HG02798 (cell line): ENCODE results near the gene AP5B1.

Source experiments
- ATAC-seq: cut with Tn5 transposase; IDR thresholded peaks from one replicate; pipeline ENCODE4 v1.9.1; 2021; ENCODE audit warnings: mild to moderate bottlenecking; ENCODE audit not compliant: unreplicated experiment, poor library complexity

The AP5B1 gene, protein sequence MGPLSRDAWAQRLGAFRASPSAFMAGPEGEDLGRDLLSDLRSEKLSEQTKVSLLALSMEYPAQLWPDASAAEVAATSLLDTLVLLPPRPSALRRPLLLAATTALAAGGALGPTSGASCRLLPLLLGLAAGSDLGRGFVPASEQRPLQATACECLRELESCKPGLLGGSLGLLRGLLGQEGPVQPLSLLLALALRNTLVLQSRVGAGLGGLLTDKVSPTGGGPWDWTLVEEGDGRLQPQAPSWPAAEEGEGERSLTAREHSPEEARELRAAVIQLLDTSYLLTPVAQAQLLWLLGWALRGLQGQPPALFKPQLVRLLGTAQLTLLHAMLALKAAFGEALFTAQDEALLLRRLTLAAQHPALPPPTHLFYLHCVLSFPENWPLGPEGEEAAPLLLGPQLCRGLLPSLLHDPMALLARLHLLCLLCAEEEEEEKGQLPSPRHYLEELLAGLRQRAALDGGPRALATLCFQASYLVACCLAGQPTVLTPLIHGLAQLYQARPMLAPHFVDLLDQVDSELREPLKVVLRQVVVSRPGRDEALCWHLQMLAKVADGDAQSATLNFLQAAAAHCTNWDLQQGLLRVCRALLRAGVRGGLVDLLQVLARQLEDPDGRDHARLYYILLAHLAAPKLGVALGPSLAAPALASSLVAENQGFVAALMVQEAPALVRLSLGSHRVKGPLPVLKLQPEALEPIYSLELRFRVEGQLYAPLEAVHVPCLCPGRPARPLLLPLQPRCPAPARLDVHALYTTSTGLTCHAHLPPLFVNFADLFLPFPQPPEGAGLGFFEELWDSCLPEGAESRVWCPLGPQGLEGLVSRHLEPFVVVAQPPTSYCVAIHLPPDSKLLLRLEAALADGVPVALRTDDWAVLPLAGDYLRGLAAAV

DNA sequence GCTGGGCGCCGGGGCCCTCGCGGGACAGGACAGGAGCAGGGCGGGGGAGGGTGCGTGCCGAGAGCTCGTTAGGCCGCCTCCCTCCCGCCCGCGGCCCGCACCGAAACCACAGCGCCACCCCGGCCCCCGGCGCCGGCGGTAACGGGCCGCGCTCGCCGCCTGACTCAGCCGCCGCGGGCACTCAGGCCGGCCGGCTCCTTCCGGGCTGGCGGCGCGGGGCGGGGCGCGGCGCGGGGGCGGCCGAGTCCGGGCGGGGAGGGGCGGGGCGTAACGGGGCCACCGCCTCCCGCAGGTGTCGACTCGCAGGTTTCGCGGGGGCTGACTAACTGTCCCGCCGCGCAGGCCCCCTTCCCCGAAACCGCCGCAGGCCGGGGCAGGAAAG, at the start of gene AP5B1:
Gene AP5B1, minus strand, starts transcription at position 207 of the 382 bp plus-strand sequence. CDS start 385 bp downstream, outside the sequence.
- peak; percentile 71 for ATAC-seq

GRCh38 chr11:65829459-65829858, 48.7 kb upstream of the AP5B1 start:
- ATAC-seq: no peak

DNA sequence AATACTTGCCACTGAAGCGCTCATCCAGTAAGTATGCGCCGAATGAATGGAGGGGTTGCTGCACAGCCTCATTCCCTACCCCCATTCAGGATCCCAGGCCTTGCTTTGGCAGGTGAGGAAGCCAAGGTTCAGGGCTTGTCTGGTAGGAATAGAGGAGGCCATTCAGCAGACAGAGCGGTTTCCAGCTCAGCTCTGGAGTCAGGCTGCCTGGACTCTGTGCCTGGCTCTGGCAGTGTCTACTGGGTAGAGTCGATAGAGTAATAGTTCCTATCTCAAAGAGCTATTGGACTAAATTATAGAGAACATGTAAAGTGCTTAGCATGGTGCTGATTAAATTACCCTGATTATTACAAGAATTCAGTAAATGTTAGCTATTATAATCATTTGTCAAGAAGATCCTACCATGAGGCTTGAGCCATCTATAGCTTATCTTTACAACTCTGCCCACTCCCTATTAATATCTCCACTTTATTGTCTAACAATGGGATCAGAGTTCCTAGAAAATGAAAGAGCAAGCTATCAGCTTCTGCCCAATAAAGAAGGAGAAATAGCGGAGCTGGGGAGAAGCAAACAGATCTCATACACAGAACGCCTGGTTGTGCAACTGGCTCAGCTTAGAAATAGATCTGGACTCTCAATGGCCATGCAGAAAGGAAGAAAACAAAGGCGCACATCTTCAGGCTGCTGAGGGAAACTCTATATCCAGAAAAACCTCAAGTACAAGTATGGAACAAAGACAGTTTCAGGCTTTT, 46.4 kb upstream of the AP5B1 start:
- no peak for ATAC-seq

DNA sequence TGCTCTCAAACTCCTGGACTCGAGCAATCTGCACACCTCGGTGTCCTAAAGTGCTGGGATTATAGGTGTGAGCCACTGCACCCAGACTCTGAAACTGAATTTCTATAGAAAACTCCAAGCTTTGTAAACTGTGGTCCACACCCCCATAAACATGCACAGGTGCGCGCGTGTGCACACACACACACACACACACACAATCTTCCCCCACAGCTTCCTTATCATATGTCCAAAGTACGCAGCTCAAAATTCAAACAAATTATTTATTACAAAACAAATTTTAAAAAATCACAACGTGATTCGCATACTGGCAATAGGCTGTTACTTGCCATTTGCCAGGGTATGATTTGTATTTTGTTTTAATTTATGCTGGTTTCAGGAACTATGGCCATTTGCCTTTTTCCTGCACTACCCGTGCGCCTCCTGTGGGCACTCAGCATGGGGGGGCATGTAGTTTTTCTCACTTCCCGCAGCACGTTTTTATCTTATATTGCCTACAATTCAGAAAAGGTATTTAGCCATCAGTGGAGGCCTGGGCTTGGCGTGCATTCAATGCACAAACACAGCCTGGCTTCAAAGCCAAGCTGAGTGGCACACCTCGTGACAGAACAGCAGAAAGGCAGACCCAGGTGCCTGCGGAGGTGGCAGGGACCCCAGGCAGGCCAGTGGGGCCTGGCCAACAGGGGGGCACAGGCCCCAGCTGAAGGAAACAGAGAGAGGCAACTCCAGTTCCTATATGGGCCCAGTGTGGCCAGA, 42.2 kb upstream of the AP5B1 start:
- no peak for ATAC-seq

DNA sequence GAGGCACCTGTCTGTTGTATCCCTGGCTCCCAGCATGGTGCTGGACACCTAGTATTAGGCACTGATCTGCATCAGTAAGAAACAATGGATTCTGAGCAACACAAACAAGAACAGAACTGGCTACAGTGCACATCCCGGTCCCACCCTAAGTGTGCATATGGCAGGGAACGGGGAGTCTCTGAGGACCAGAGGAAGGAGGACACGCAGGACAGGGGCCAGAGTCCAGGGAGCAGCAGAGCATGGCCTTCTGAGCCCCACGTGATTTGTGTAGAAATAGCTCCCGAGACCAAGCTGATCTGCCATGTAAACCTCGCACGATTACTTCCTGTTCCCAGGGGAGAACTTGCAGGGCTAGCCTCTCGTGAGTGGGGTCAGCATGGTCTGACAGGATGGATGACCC, 40.3 kb upstream of the AP5B1 start:
- no peak for ATAC-seq

DNA sequence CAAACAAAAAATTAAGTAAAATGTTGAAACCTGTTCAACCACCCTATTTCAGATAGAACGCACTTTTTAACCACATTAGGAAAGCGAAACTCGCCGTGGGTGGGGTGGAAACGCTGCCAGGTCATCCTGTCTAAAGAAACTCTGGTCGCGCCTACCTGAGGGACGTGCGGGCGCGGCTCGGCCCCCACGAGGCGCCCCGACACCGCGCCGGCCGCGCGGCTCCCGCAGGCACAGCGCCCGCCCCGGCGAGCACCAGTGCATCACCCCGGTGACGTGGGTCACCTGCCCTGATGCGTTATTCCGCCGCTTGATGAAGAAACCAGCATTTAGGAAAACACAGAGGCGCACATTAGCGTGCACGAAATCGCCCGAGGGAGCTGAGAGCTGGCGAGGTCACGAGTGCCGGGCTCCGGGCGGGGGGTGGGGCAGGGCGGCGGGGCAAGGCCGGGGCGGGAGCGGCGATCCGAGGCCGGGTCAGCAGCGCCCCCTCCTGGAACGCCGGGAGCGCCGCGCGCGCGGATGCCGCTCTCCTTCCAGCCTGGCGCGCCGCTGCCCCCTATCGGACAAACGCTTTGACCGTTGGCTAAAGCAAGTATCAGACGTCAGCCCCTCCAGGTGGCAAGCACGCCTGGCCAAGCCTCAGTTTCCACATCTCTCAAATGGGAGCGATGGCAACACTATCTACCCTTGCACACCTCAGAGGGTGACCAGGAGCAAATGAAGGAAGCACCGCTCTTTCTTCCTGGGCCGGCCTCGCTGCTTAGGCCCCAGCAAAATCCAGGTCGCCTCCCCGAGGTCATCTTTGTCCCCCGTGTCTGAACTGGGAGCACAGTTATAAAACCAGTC, 37.3 kb upstream of the AP5B1 start:
- ATAC-seq: peak; percentile 91

- ATAC-seq: no peak
These were observed 36.6 kb upstream of the AP5B1 start for GRCh38 chr11:65817312-65817834.

DNA sequence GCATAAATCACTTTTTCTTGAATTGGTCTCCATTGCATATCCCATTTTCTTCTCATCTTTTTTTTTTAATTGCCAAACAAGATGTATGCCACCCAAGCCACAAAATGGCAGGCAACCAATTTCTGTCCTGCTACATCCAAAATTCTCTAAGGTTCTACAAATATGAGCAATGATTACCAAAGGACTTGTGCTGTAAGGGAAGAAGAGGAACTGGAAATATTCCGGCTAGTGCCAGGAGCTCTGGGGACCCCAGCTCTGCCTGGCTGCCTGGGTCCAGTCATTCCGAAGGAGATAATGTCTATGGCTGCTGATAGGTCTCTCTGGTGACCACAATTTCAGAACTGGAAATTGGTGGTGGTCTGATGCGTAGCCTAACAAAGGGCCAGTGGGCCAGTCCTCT, 35.9 kb upstream of the AP5B1 start:
- no peak for ATAC-seq

GRCh38 chr11:65814986-65815565, 34.3 kb upstream of the AP5B1 start:
- ATAC-seq: no peak

DNA sequence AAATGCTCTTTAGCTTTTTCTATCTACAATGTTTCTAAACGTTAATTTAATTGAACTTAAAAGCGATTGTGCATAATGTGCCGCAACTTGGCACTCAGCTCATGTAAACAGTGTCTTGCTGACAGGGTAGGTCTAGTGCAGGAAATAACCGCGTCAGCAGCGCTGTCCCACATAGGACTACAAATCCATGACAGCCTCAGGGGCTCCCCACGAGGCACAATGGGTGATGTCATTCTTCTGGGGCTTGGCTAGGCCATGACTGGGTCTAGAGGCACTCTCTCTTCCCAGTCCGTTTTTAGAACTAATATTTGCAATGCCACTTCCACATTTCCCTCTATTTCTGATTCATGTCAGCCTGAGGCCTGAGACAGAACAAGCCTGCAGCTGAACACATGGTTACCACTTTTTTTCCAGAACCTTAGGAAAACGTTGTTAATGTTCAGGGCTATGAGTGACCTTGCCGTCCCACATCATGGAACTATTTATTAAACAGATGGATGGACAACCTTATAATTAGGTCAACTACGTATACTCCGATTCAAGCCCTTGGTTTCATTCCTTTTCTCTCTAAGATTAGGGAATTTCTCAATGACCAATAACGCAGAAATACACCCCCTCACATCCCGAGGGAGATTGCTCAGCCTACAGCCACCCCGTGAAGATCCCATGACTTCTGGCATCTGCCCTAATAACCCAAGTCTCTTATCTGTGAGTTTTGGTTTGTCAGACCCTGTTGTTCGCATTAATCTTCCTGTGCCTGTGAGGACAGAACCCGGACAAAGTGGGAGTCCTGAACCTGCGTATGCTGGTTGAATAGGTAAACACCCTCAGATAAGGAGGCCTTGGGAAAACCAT, 33.6 kb upstream of the AP5B1 start:
- no peak for ATAC-seq

GRCh38 chr11:65811764-65812475, 31.1 kb upstream of the AP5B1 start:
- no peak for ATAC-seq

DNA sequence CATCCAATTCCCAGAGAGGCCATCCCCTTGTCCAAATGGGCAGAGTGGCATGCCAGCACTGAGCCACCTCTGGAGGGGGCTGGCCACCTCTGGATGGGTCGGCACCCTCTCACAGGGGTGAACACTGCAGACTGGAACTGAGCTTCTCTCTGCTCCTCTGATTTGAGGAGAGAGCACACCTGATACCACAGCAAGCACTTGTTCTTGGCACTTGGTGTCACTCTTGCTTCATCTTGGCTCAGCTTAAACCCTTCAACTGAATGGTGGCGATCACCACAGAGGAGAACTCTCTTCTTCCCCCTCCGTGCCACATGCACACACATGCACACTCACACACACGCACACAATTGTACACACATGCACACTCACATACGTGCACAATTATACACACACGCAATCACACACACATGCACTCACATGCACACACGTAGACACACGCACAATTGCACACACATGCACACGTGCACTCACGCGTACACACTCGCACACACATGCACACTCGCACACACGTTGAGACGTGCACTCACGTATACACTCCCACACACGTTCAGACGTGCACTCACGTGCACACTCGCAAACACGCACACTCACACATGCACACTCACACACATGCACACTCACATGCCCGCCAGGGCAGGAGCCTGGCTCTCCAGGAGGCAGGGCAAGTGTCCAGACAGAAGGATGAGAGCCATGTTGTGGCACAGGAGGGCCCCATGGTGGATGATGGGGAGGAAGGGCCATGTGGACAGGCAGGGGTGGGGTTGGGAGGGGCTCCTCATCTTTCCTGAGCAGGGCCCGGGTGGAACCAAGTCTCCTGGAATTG, 29.5 kb upstream of the AP5B1 start:
- ATAC-seq: no peak

DNA sequence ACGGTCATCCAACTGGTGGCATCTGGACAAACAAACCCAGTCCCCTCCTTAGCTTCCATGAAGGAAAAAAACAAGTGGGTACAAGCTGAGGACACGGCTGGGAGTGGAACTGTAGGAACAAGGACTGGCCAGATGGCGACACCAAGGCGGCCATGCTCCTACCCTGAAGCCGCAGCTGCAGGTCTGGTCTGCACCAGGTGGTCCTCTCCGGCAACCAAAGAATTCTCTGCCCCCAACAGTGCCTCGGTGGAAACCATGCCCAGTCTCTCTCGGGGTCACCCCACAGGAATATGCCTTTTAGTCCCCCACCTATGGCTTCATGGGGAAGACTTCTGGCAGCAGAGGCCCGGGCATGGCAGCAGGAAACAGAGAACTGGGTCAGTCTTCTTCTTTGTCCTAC, 28.7 kb upstream of the AP5B1 start:
- ATAC-seq: no peak

DNA sequence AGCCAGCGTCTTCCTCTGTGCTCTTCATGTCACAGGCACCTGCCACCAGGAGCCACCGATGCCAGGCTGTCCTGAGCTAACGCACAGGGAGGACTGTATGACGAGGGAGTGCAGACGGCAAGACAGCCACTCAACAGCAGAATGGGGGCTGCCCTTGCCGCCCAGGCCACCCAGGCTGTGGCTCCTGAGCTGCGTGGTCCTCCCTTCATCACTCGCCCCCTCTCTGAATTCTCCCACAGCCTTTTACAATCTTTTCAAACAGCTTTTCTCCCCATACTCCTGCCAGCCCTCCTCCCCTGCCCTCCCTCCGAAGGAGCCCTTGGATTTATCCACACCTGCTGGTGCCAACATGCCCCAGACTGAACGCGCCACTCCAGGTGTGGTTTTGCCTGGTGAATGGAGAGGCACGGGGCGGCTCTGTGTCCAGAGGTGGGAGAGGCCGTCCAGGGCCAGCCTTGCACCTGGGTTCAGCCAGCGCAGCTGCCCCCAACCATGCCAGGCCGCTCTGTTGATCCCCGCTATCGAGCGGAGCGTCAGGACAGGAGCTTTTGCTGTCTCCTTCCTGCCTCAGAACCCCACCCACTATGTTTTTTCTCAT, 28.1 kb upstream of the AP5B1 start:
- ATAC-seq: no peak

DNA sequence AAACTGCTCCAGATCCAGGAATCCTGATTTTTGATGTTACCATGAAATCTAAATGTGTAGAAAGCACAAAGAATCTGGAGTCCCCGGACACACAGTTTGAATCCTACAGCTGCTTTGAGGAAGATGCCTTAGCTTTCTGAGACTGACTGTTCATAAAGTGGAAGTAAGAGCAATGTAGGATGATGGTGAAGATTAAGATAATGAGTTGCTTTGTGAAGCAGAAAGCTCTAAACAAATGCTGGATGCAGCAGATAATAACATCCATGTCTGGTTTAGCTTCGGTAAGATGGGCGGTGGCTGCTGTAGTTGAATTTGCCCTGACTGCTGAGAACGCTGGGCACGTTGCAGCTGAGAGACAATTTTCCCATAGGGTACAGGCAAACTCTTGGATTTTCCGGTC, 26.2 kb upstream of the AP5B1 start:
- ATAC-seq: no peak
